HepG2 (cell line): Measurements from ENCODE around the gene FAM83G. TPM values are rescaled to one million over a fixed set of nuclear protein-coding genes. Genes with fewer than 3 reads are reported as not detected.

Experiments
- ATAC-seq: fragments of 200-7000 bp; cut with Tn5 transposase; 3 replicates; pipeline ENCODE4 v1.9.1; 2020; ENCODE audit warnings: mild to moderate bottlenecking, moderate library complexity
- BruUV-seq: library from RNA; stranded (reverse); fragments of 400-500 nt; replicated peaks from 2 replicates; lab custom pipeline; 2021; lab: Mats Ljungman, UMichigan
- CTCF ChIA-PET: fragments of 300-600 bp; formaldehyde crosslinking; extraction: SDS; loops from one replicate; lab custom pipeline; 2021; ENCODE audit warnings: low total read pairs, inconsistent platforms, low intra/inter-chr PET ratio; lab: Yijun Ruan, JAX
- POLR2A ChIA-PET: fragments of 350-600 bp; sonication (Branson Sonifier 250); formaldehyde crosslinking; loops from one replicate; lab custom pipeline; 2020; ENCODE audit warnings: antibody characterized with exemption, inconsistent platforms; lab: Yijun Ruan, JAX
- DNase-seq: peaks from one replicate; pipeline ENCODE4 v3.0.0-alpha.2; 2015; ENCODE audit warnings: low spot score
- FAIRE-seq: peaks from 3 replicates; lab custom pipeline; 2011; peaks lifted over from hg19 to GRCh38; lab: Jason Lieb, UNC
- H2AFZ ChIP-seq: one replicate; pipeline ENCODE4 v1.6.1; 2011; ENCODE audit warnings: low read length, inconsistent platforms
- H3K27ac ChIP-seq: fragments of 300-600 bp; 3 replicates; pipeline ENCODE4 v1.8.0; 2011; ENCODE audit warnings: mixed run types, mild to moderate bottlenecking, mixed read lengths, low read length, inconsistent platforms; ENCODE audit not compliant: insufficient read depth; ENCODE audit errors: extremely low read length
- H3K27me3 ChIP-seq, 2 experiments: fragments of 200-600 bp in 1 of 2; 2 replicates in 1 of 2; 3 replicates in 1 of 2; pipeline versions ENCODE4 v1.6.0 to v1.8.0; 2011; ENCODE audit warnings: low read length in 2 of 2, mild to moderate bottlenecking in 2 of 2, moderate library complexity in 2 of 2, inconsistent platforms in 1 of 2; ENCODE audit not compliant: insufficient read depth in 2 of 2, control insufficient read depth in 1 of 2
- H3K36me3 ChIP-seq, 2 experiments: fragments of 200-600 bp in 1 of 2; replicated peaks in 1 of 2; 2 replicates in 1 of 2; 3 replicates in 1 of 2; pipeline versions ENCODE4 v1.5.1 to v1.8.0; 2011; ENCODE audit warnings: low read length in 2 of 2, inconsistent platforms in 1 of 2; ENCODE audit not compliant: insufficient read depth in 2 of 2, control insufficient read depth in 1 of 2
- H3K4me1 ChIP-seq: 2 replicates; pipeline ENCODE4 v1.5.1; 2012; ENCODE audit warnings: low read length, inconsistent platforms; ENCODE audit not compliant: insufficient read depth
- H3K4me2 ChIP-seq: 2 replicates; pipeline ENCODE4 v1.6.0; 2011; ENCODE audit warnings: low read depth, low read length, inconsistent platforms
- H3K4me3 ChIP-seq, 3 experiments: fragments of 200-600 bp in 1 of 3; sonication (generic), shearing (Covaris generic) in 1 of 3; replicated peaks in 1 of 3; 2 replicates each; pipeline ENCODE4 v1.5.1; 2011 to 2016; ENCODE audit warnings: low read length in 3 of 3, inconsistent platforms in 2 of 3, low read depth in 2 of 3, mild to moderate bottlenecking in 2 of 3, control low read depth in 1 of 3, mixed read lengths in 1 of 3; ENCODE audit not compliant: insufficient read depth in 1 of 3
- H3K79me2 ChIP-seq: one replicate; pipeline ENCODE4 v1.6.1; 2011; ENCODE audit warnings: low read length, inconsistent platforms; ENCODE audit not compliant: insufficient read depth
- H3K9ac ChIP-seq: 2 replicates; pipeline ENCODE4 v1.6.0; 2011; ENCODE audit warnings: mild to moderate bottlenecking, low read depth, low read length, inconsistent platforms; ENCODE audit not compliant: insufficient read depth
- H3K9me3 ChIP-seq: 2 replicates; pipeline ENCODE4 v1.5.1; 2012; ENCODE audit warnings: mild to moderate bottlenecking, low read length
- H4K20me1 ChIP-seq: 2 replicates; pipeline ENCODE4 v1.6.0; 2011; ENCODE audit warnings: inconsistent platforms, mild to moderate bottlenecking, low read length, moderate library complexity; ENCODE audit not compliant: insufficient read depth
- FOXM1 ChIP-seq: sonication (generic); formaldehyde crosslinking; IDR thresholded peaks from 2 replicates; pipeline ENCODE4 v1.5.0; 2020; ENCODE audit warnings: missing genetic modification reagents
- HNRNPL ChIP-seq: fragments of 200-400 bp; formaldehyde crosslinking; IDR thresholded peaks from 2 replicates; pipeline ENCODE4 v1.6.1; 2017; ENCODE audit warnings: mild to moderate bottlenecking, low read depth, low read length
- MAZ ChIP-seq, 2 experiments: sonication (generic) in 1 of 2; formaldehyde crosslinking in 1 of 2; IDR thresholded peaks; 2 replicates each; pipeline versions ENCODE4 v1.5.0 to v1.6.1; 2012 to 2020; ENCODE audit warnings: low read depth in 2 of 2, mild to moderate bottlenecking in 2 of 2, borderline replicate concordance in 1 of 2, improper control_type of control experiment in 1 of 2, low read length in 1 of 2, missing genetic modification reagents in 1 of 2, moderate library complexity in 1 of 2
- MYPOP ChIP-seq: sonication (generic); formaldehyde crosslinking; IDR thresholded peaks from 2 replicates; pipeline ENCODE4 v1.8.1; 2023; ENCODE audit warnings: mild to moderate bottlenecking, moderate library complexity, missing genetic modification reagents
- NR2F6 ChIP-seq, 2 experiments: IDR thresholded peaks; 2 replicates each; pipeline ENCODE4 v1.6.1; 2016; ENCODE audit warnings: antibody characterized with exemption in 1 of 2, mild to moderate bottlenecking in 1 of 2
- RARA ChIP-seq: IDR thresholded peaks from 2 replicates; pipeline ENCODE4 v1.6.1; 2016; ENCODE audit warnings: missing genetic modification reagents, missing compliant biosample characterization
- RXRB ChIP-seq: IDR thresholded peaks from 2 replicates; pipeline ENCODE4 v1.6.1; 2016; ENCODE audit warnings: borderline replicate concordance, missing genetic modification reagents, missing compliant biosample characterization
- SATB2 ChIP-seq: sonication (generic); formaldehyde crosslinking; IDR thresholded peaks from 2 replicates; pipeline ENCODE4 v1.5.0; 2020; ENCODE audit warnings: missing genetic modification reagents
- TAF1 ChIP-seq: sonication (generic); formaldehyde crosslinking; IDR thresholded peaks from 2 replicates; pipeline ENCODE4 v1.4.0; 2020; ENCODE audit warnings: missing genetic modification reagents
- TEAD3 ChIP-seq: optimal IDR thresholded peaks from 2 replicates; pipeline ENCODE3; 2016; ENCODE audit warnings: borderline replicate concordance
- ZNF263 ChIP-seq: sonication (generic); formaldehyde crosslinking; IDR thresholded peaks from 2 replicates; pipeline ENCODE4 v1.4.0; 2020; ENCODE audit warnings: missing genetic modification reagents
- ZNF687 ChIP-seq: sonication (generic); formaldehyde crosslinking; IDR thresholded peaks from 2 replicates; pipeline ENCODE4 v1.5.1; 2020; ENCODE audit warnings: mild to moderate bottlenecking, missing genetic modification reagents, moderate library complexity
- ZNF691 ChIP-seq: sonication (generic); formaldehyde crosslinking; IDR thresholded peaks from 2 replicates; pipeline ENCODE4 v1.4.0; 2020; ENCODE audit warnings: missing genetic modification reagents, low read depth, mild to moderate bottlenecking, borderline replicate concordance
- ZNF737 ChIP-seq: sonication (generic); formaldehyde crosslinking; IDR thresholded peaks from 2 replicates; pipeline ENCODE4 v1.5.0; 2020; ENCODE audit warnings: missing genetic modification reagents, mild to moderate bottlenecking, borderline replicate concordance
- ZNF788 ChIP-seq: sonication (generic); formaldehyde crosslinking; IDR thresholded peaks from 2 replicates; pipeline ENCODE4 v1.5.0; 2020; ENCODE audit warnings: mild to moderate bottlenecking, missing genetic modification reagents, borderline replicate concordance
- WGBS: methylation state at CpG from one replicate; pipeline ENCODE4 v1.1.6; 2017; ENCODE audit warnings: low lambda C conversion rate; 5-methylcytosine and 5-hydroxymethylcytosine counted together
- in situ Hi-C: cut with HindIII; loops from 2 replicates; pipeline ENCODE4 v1.10.0; 2017; ENCODE audit warnings: low pct_unique_long_range_greater_than_20kb; ENCODE audit not compliant: extremely low pct_ligation_motif_present
- intact Hi-C: fragments of 100-400 bp; cut with micrococcal nuclease; formaldehyde crosslinking; loops from one replicate; pipeline ENCODE4 v1.10.0; 2022; ENCODE audit not compliant: unreplicated experiment
- polyA plus RNA-seq, 8 experiments: library from polyadenylated mRNA; depleted of rRNA in 3 of 8; stranded (reverse) in 7 of 8; unstranded in 1 of 8; fragments of >200 nt; fragmentation: Illumina TruSeq in 4 of 8; extraction: Trizol in 4 of 8; gene quantifications; 2 replicates each; pipeline versions ENCODE4 v1.2.1 to v1.2.3, GENCODE V29; 2011 to 2016; ENCODE audit warnings: low read depth in 4 of 8, missing spikeins in 1 of 8, mixed read lengths in 1 of 8; ENCODE audit not compliant: insufficient read depth in 1 of 8
- total RNA-seq, 5 experiments: library from RNA; depleted of rRNA; stranded (reverse); fragments of >200 nt; fragmentation: Illumina TruSeq; extraction: Trizol; gene quantifications; 2 replicates each; pipeline ENCODE4 v1.2.3, GENCODE V29; 2016; ENCODE audit warnings: low read depth in 1 of 5

FAM83G gene
- total and polyA plus RNA-seq, 2 of the 13 experiments (the other 11 are each of a cell fraction or from before 2014, with no cell fraction given): 13.7 to 18.6 TPM

- TF ChIP-seq MYPOP (CRISPR knock-in tag): no peak
- TF ChIP-seq ZNF737: no peak
- peak; percentile 48; the same call in 1 of the 2 replicates for TF ChIP-seq RXRB (CRISPR knock-in tag)
Measured at GRCh38 chr17:18964018-18964351, 40.6 kb downstream of the FAM83G start (continued).

GRCh38 chr17:18963126-18964017 is 41.2 kb downstream of the FAM83G start:
- peak overlapping the region; percentile 36 for H3K4me2 ChIP-seq
- ATAC-seq (peak; percentile 9), DNase-seq (no peak), FAIRE-seq (no peak)
- no peaks in the 10 kb centered on the region for H3K36me3 ChIP-seq
- intact Hi-C loops (no loop called here), in situ Hi-C loops (no loop called here)
- peaks cover 4 to 26% of the 10 kb centered on the region in 2 experiments; a peak in 2 of 5 replicates for H3K27me3 ChIP-seq
- H3K79me2 ChIP-seq: no peaks in the 10 kb centered on the region
- H2AFZ ChIP-seq: no peak overlapping the region
- no peak overlapping the region for H3K27ac ChIP-seq
- ChIA-PET CTCF (no interaction called here), POLR2A (interaction anchor here (0.9 kb wide), 1 partner anchor 25 kb away, joined by 5 read pairs; no protein-coding TSS in a partner anchor)
- H3K4me1 ChIP-seq: peaks cover 55% of the 10 kb centered on the region
- H3K9ac ChIP-seq: no peak overlapping the region
- H3K4me3 ChIP-seq: no peak overlapping the region; a peak in 1 of 6 replicates
- H4K20me1 ChIP-seq: no peaks in the 10 kb centered on the region
- no TSS peak for BruUV-seq
- no peaks in the 10 kb centered on the region for H3K9me3 ChIP-seq
- WGBS: 28% methylated on average over 10 of the region's 23 CpGs
- no peak for TF ChIP-seq TAF1 (CRISPR knock-in tag)
- TF ChIP-seq MAZ (IDR thresholded peaks at IDR 0.05; ENCODE audit: borderline replicate concordance, low read depth, low read length): no peak
- no peak for TF ChIP-seq MAZ (CRISPR knock-in tag; IDR thresholded peaks at IDR 0.05; ENCODE audit: low read depth)
- TF ChIP-seq HNRNPL: 0 out of 2 replicates have a peak, but pooled peaks have one; percentile 27
- peak; percentile 18; the same call in 1 of the 2 replicates for TF ChIP-seq RARA (CRISPR knock-in tag)
- 0 out of 2 replicates have a peak, but pooled peaks have one; percentile 26 for TF ChIP-seq ZNF691
- TF ChIP-seq NR2F6 (IDR thresholded peaks at IDR 0.05): no peak
- TF ChIP-seq NR2F6 (CRISPR knock-in tag; IDR thresholded peaks at IDR 0.05): peak; percentile 15; the same call in 1 of the 2 replicates
- peak; percentile 41 for TF ChIP-seq ZNF687
- TF ChIP-seq TEAD3 (CRISPR knock-in tag): peak; percentile 9
- TF ChIP-seq FOXM1 (CRISPR knock-in tag): no peak
- no peak for TF ChIP-seq SATB2
- 0 out of 2 replicates have a peak, but pooled peaks have one; percentile 19 for TF ChIP-seq ZNF788 (CRISPR knock-in tag)
- peak; percentile 36; the same call in 1 of the 2 replicates for TF ChIP-seq ZNF263
